ENCODE measurements around the gene CLEC4F. TPM values are rescaled to one million over a fixed set of nuclear protein-coding genes. Genes with fewer than 3 reads are reported as not detected.
"Not testable (repeated sequence)": the region's sequence is repeated elsewhere in the genome, so short reads cannot be mapped to it uniquely, and the experiment has no call there.

CLEC4F gene
- polyA plus RNA-seq, 12 donors: 0.08 to 0.57 (median 0.33) TPM; not detected in 4

GRCh38 chr2:70826696-70827350, 6.4 kb upstream of the CLEC4F start:
- no peak for DNase-seq

GRCh38 chr2:70823249-70823648, 2.9 kb upstream of the CLEC4F start:
- no peak for DNase-seq

- DNase-seq: no peak
Observed at GRCh38 chr2:70822843-70823242, 2.4 kb upstream of the CLEC4F start.

GRCh38 chr2:70817284-70817954, 3.0 kb downstream of the CLEC4F start:
- DNase-seq: no peak

- no peak for DNase-seq
Observed at GRCh38 chr2:70816726-70817125, 3.7 kb downstream of the CLEC4F start.

GRCh38 chr2:70808983-70809958, 11.1 kb downstream of the CLEC4F start:
- DNase-seq: no peak

- DNase-seq: no peak
Observed at GRCh38 chr2:70807828-70808118, 12.6 kb downstream of the CLEC4F start.

GRCh38 chr2:70807102-70807827, 13.1 kb downstream of the CLEC4F start:
- DNase-seq: no peak

- DNase-seq: no peak
Observed at GRCh38 chr2:70806620-70807019, 13.8 kb downstream of the CLEC4F start.

- no peak for DNase-seq
Observed at GRCh38 chr2:70806013-70806412, 14.4 kb downstream of the CLEC4F start.

- DNase-seq: no peak
Observed at GRCh38 chr2:70801607-70802263, 18.7 kb downstream of the CLEC4F start.

GRCh38 chr2:70799706-70800105, 20.7 kb downstream of the CLEC4F start:
- no peak for DNase-seq

- DNase-seq: not testable (repeated sequence)
Observed at GRCh38 chr2:70797996-70798395, 22.4 kb downstream of the CLEC4F start.

- DNase-seq: no peak
Observed at GRCh38 chr2:70797506-70797905, 22.9 kb downstream of the CLEC4F start.

GRCh38 chr2:70796262-70796661, 24.1 kb downstream of the CLEC4F start:
- DNase-seq: no peak

- DNase-seq: no peak
Observed at GRCh38 chr2:70795164-70795995, 25.0 kb downstream of the CLEC4F start.

GRCh38 chr2:70793450-70793849, 26.9 kb downstream of the CLEC4F start:
- no peak for DNase-seq

- DNase-seq: no peak
Observed at GRCh38 chr2:70790136-70790828, 30.1 kb downstream of the CLEC4F start, which contains the start of gene FIGLA. TSS of gene FIGLA (minus strand) at chr2:70790643. CDS start at chr2:70790638, 5 bp downstream.

- DNase-seq: peak; percentile 73
Observed at GRCh38 chr2:70789304-70790135, 30.9 kb downstream of the CLEC4F start.
